Activated T-helper 1 cell treated with anti-CD3 and anti-CD28 coated beads, Interleukin-2, amount 50 U/mL, for 16 hours (primary cell): Measurements from ENCODE around the gene HCK.

Experiments
- DNase-seq, 2 donors: peaks; one replicate each; pipeline ENCODE4 v3.0.0-alpha.2; 2020; ENCODE audit warnings: low read depth in 1 of 2, low spot score in 1 of 2

The HCK gene

GRCh38 chr20:32057656-32058184 is 5.7 kb downstream of the HCK start:
- DNase-seq, result no peak

- DNase-seq, result no peak
Measured at GRCh38 chr20:32059189-32059588, 7.1 kb downstream of the HCK start.

GRCh38 chr20:32062776-32063170 is 10.7 kb downstream of the HCK start:
- DNase-seq, result no peak

- no peak for DNase-seq
Measured at GRCh38 chr20:32063695-32064094, 11.7 kb downstream of the HCK start.

GRCh38 chr20:32064667-32065066 is 12.6 kb downstream of the HCK start:
- no peak for DNase-seq

- DNase-seq, result no peak
Measured at GRCh38 chr20:32067234-32067821, 15.3 kb downstream of the HCK start.

- DNase-seq, result no peak
Measured at GRCh38 chr20:32068174-32068573, 16.1 kb downstream of the HCK start.

- DNase-seq, result no peak
Measured at GRCh38 chr20:32069711-32070110, 17.7 kb downstream of the HCK start.

GRCh38 chr20:32070282-32070681 is 18.2 kb downstream of the HCK start:
- DNase-seq, result no peak

GRCh38 chr20:32070690-32071213 is 18.7 kb downstream of the HCK start:
- DNase-seq, result no peak

- no peak for DNase-seq
Measured at GRCh38 chr20:32071395-32072167, 19.5 kb downstream of the HCK start.

GRCh38 chr20:32072168-32072750 is 20.2 kb downstream of the HCK start:
- no peak for DNase-seq

- no peak for DNase-seq
Measured at GRCh38 chr20:32075534-32075933, 23.5 kb downstream of the HCK start.

- DNase-seq, result no peak
Measured at GRCh38 chr20:32077190-32077589, 25.1 kb downstream of the HCK start.

GRCh38 chr20:32078322-32078721 is 26.3 kb downstream of the HCK start:
- no peak for DNase-seq

- DNase-seq, result no peak
Measured at GRCh38 chr20:32078791-32079190, 26.7 kb downstream of the HCK start.

- no peak for DNase-seq
Measured at GRCh38 chr20:32079655-32080109, 27.6 kb downstream of the HCK start.

- no peak for DNase-seq
Measured at GRCh38 chr20:32080783-32081182, 28.7 kb downstream of the HCK start.

- DNase-seq, result no peak
Measured at GRCh38 chr20:32083469-32083868, 31.4 kb downstream of the HCK start.

GRCh38 chr20:32087070-32087469 is 35.0 kb downstream of the HCK start:
- no peak for DNase-seq

GRCh38 chr20:32088759-32089158 is 36.7 kb downstream of the HCK start:
- DNase-seq, result no peak
